Panc1 (cell line): Measurements from ENCODE around the gene C6orf62.

ENCODE experiments used
- CTCF ChIP-seq: fragments of 450-650 bp; IDR thresholded peaks from 2 replicates; pipeline ENCODE4 v1.5.1; 2017; ENCODE audit warnings: mild to moderate bottlenecking
- POLR2AphosphoS5 ChIP-seq: IDR thresholded peaks from 2 replicates; pipeline ENCODE4 v1.6.1; 2012; ENCODE audit warnings: mild to moderate bottlenecking, low read depth, low read length, moderate library complexity
- REST ChIP-seq, 2 experiments: IDR thresholded peaks; 2 replicates each; pipeline ENCODE4 v1.6.1; 2011 to 2012; ENCODE audit warnings: low read depth in 2 of 2, control low read depth in 1 of 2, low read length in 1 of 2, mild to moderate bottlenecking in 1 of 2, moderate library complexity in 1 of 2; ENCODE audit not compliant: insufficient read depth in 1 of 2
- SIN3A ChIP-seq: IDR thresholded peaks from 2 replicates; pipeline ENCODE4 v1.6.1; 2012; ENCODE audit warnings: low read depth, mild to moderate bottlenecking, low read length, moderate library complexity, borderline replicate concordance; ENCODE audit not compliant: insufficient read depth
- TCF7L2 ChIP-seq: IDR thresholded peaks from 2 replicates; pipeline ENCODE4 v1.6.1; 2011; ENCODE audit warnings: mild to moderate bottlenecking, low read depth, low read length, inconsistent platforms

- no peak for TF ChIP-seq CTCF
- TF ChIP-seq REST (IDR thresholded peaks at IDR 0.05; ENCODE audit: insufficient read depth in 1 of 2, low read depth in 2 of 2, low read length in 1 of 2), result no peak
- TF ChIP-seq POLR2AphosphoS5, result no peak
- TF ChIP-seq TCF7L2, result no peak
- TF ChIP-seq SIN3A, result no peak
Measured at GRCh38 chr6:24692003-24692402, 27.0 kb downstream of the C6orf62 start.
